HEK293 (cell line): ENCODE results near the gene MYBBP1A.

ENCODE experiments used
- CTCF ChIA-PET: fragments of 350-600 bp; formaldehyde crosslinking; extraction: SDS; loops from one replicate; lab custom pipeline; 2021; ENCODE audit warnings: antibody characterized with exemption; lab: Yijun Ruan, JAX
- POLR2A ChIA-PET: fragments of 300-600 bp; formaldehyde crosslinking; extraction: SDS; loops from one replicate; lab custom pipeline; 2020; ENCODE audit warnings: antibody characterized with exemption, inconsistent platforms; lab: Yijun Ruan, JAX
- H3K27ac ChIP-seq: fragments of 200-500 bp; sonication (Bioruptor generic); 2 replicates; pipeline ENCODE4 v1.5.1; 2014; ENCODE audit warnings: low read depth, low read length, control low read depth, inconsistent platforms; ENCODE audit errors: extremely low read depth
- H3K36me3 ChIP-seq, 2 experiments: fragments of 200-500 bp in 1 of 2; sonication (Bioruptor generic) in 1 of 2; 1 replicate in 1 of 2; 2 replicates in 1 of 2; pipeline ENCODE4 v1.5.1; 2014 to 2017; ENCODE audit warnings: inconsistent platforms in 2 of 2, low read length in 2 of 2; ENCODE audit not compliant: control insufficient read depth in 2 of 2, insufficient read depth in 1 of 2
- H3K4me1 ChIP-seq: fragments of 200-500 bp; sonication (Bioruptor generic); 2 replicates; pipeline ENCODE4 v1.5.1; 2014; ENCODE audit warnings: mild to moderate bottlenecking, low read length, inconsistent platforms; ENCODE audit not compliant: control insufficient read depth, insufficient read depth
- H3K4me3 ChIP-seq: 2 replicates; pipeline ENCODE4 v1.5.1; 2011; ENCODE audit warnings: low read depth, mild to moderate bottlenecking, control low read depth, low read length, moderate library complexity
- H3K9me3 ChIP-seq: fragments of 200-500 bp; sonication (Bioruptor generic); 2 replicates; pipeline ENCODE4 v1.5.1; 2014; ENCODE audit warnings: low read depth, low read length, inconsistent platforms; ENCODE audit not compliant: control insufficient read depth, insufficient read depth
- KLF10 ChIP-seq: fragments of 450-650 bp; IDR thresholded peaks from 2 replicates; pipeline ENCODE4 v1.5.1; 2018; ENCODE audit warnings: missing biosample characterization, mild to moderate bottlenecking, missing genetic modification characterization
- PRDM10 ChIP-seq: fragments of 450-650 bp; formaldehyde crosslinking; IDR thresholded peaks from 2 replicates; pipeline ENCODE4 v1.5.1; 2016; ENCODE audit warnings: missing biosample characterization, missing genetic modification characterization
- SCRT1 ChIP-seq: fragments of 450-650 bp; formaldehyde crosslinking; IDR thresholded peaks from 2 replicates; pipeline ENCODE4 v1.5.1; 2016; ENCODE audit warnings: missing biosample characterization, missing genetic modification characterization, borderline replicate concordance
- ZBTB10 ChIP-seq: fragments of 450-650 bp; formaldehyde crosslinking; IDR thresholded peaks from 2 replicates; pipeline ENCODE4 v1.5.1; 2016; ENCODE audit warnings: missing biosample characterization, missing genetic modification characterization
- ZNF140 ChIP-seq: fragments of 450-650 bp; formaldehyde crosslinking; IDR thresholded peaks from 2 replicates; pipeline ENCODE4 v1.5.1; 2016; ENCODE audit warnings: missing biosample characterization, missing genetic modification characterization
- ZNF19 ChIP-seq: fragments of 450-650 bp; formaldehyde crosslinking; IDR thresholded peaks from 2 replicates; pipeline ENCODE4; 2016; ENCODE audit warnings: missing biosample characterization, missing genetic modification characterization, low read depth
- ZNF24 ChIP-seq: fragments of 450-650 bp; formaldehyde crosslinking; IDR thresholded peaks from 2 replicates; pipeline ENCODE4 v1.5.1; 2016; ENCODE audit warnings: missing biosample characterization, missing genetic modification characterization
- ZNF280D ChIP-seq: fragments of 450-650 bp; formaldehyde crosslinking; IDR thresholded peaks from 2 replicates; pipeline ENCODE4 v1.5.1; 2016; ENCODE audit warnings: missing biosample characterization, missing genetic modification characterization
- ZNF324 ChIP-seq: fragments of 450-650 bp; formaldehyde crosslinking; IDR thresholded peaks from 2 replicates; pipeline ENCODE4 v1.5.1; 2016; ENCODE audit warnings: missing biosample characterization, missing genetic modification characterization
- ZNF571 ChIP-seq: fragments of 450-650 bp; formaldehyde crosslinking; IDR thresholded peaks from 2 replicates; pipeline ENCODE4 v1.5.0; 2017; ENCODE audit warnings: missing biosample characterization, missing genetic modification characterization
- ZNF585B ChIP-seq: fragments of 450-650 bp; formaldehyde crosslinking; IDR thresholded peaks from 2 replicates; pipeline ENCODE4 v1.5.1; 2016; ENCODE audit warnings: missing biosample characterization, missing genetic modification characterization
- ZNF76 ChIP-seq: fragments of 450-650 bp; formaldehyde crosslinking; IDR thresholded peaks from 2 replicates; pipeline ENCODE4; 2016; ENCODE audit warnings: low read depth, missing biosample characterization, missing genetic modification characterization, borderline replicate concordance
- ZNF837 ChIP-seq: fragments of 450-650 bp; formaldehyde crosslinking; IDR thresholded peaks from 2 replicates; pipeline ENCODE4 v1.5.1; 2016; ENCODE audit warnings: missing biosample characterization, missing genetic modification characterization

The MYBBP1A gene

GRCh38 chr17:4530799-4531730 is 24.1 kb downstream of the MYBBP1A start:
- H3K36me3 ChIP-seq = no peaks in the 10 kb centered on the region
- no peaks in the 10 kb centered on the region for H3K9me3 ChIP-seq
- H3K4me1 ChIP-seq = no peaks in the 10 kb centered on the region
- ChIA-PET POLR2A (interaction anchor here (1.0 kb wide), 1 partner anchor 110 kb away, joined by 4 read pairs; no protein-coding TSS in a partner anchor), CTCF (no interaction called here)
- H3K27ac ChIP-seq = no peak overlapping the region
- TF ChIP-seq PRDM10 (tag by site-specific recombination) = peak; percentile 11; the same call in 1 of the 2 replicates
- no peak for TF ChIP-seq ZNF280D (tag by site-specific recombination)
- no peak overlapping the region for H3K4me3 ChIP-seq

GRCh38 chr17:4529533-4530152 is 25.5 kb downstream of the MYBBP1A start:
- no peaks in the 10 kb centered on the region for H3K36me3 ChIP-seq
- CTCF ChIA-PET = interaction anchor here (0.7 kb wide), 1 partner anchor 109 kb away, joined by 4 read pairs; no protein-coding TSS in a partner anchor
- TF ChIP-seq ZNF24 (tag by site-specific recombination) (no peak), ZNF19 (no peak), PRDM10 (tag by site-specific recombination) (peak; percentile 91)
- no peaks in the 10 kb centered on the region for H3K9me3 ChIP-seq
- H3K4me3 ChIP-seq = no peak overlapping the region
- no peak overlapping the region for H3K27ac ChIP-seq
- POLR2A ChIA-PET = no interaction called here
- no peaks in the 10 kb centered on the region for H3K4me1 ChIP-seq

GRCh38 chr17:4527566-4528125 is 27.5 kb downstream of the MYBBP1A start:
- no peaks in the 10 kb centered on the region for H3K4me1 ChIP-seq
- H3K9me3 ChIP-seq = no peaks in the 10 kb centered on the region
- ChIA-PET CTCF (interaction anchor here (0.6 to 1.6 kb wide), 6 partner anchors 9 to 809 kb away, joined by 3 to 6 read pairs (median 3); no protein-coding TSS in a partner anchor), POLR2A (interaction anchor here (1.1 kb wide), 1 partner anchor 28 kb away, joined by 3 read pairs; no protein-coding TSS in a partner anchor)
- no peak overlapping the region for H3K27ac ChIP-seq
- H3K36me3 ChIP-seq = no peaks in the 10 kb centered on the region
- H3K4me3 ChIP-seq = no peak overlapping the region
- TF ChIP-seq SCRT1 (tag by site-specific recombination) = no peak
- no peak for TF ChIP-seq ZNF837 (tag by site-specific recombination)
- TF ChIP-seq ZNF76 (tag by site-specific recombination) = no peak
- no peak for TF ChIP-seq ZNF585B (tag by site-specific recombination)
- TF ChIP-seq ZNF140 (tag by site-specific recombination) = no peak
- no peak for TF ChIP-seq ZBTB10
- no peak for TF ChIP-seq ZNF571 (tag by site-specific recombination)
- TF ChIP-seq ZNF324 (tag by site-specific recombination) = no peak
- no peak for TF ChIP-seq KLF10 (tag by site-specific recombination)
